ENCODE results near the gene ATP6V1E1. TPM values are rescaled to one million over a fixed set of nuclear protein-coding genes. Genes with fewer than 3 reads are reported as not detected.

The ATP6V1E1 gene
- total and polyA plus RNA-seq, 8 donors: 80.6 to 140 (median 95.1) TPM

- TF ChIP-seq CTCF (IDR thresholded peaks at IDR 0.05): no peak
- Histone ChIP-seq H3K27me3 (no peaks in the 10 kb centered on the region), H3K9me3 (no peaks in the 10 kb centered on the region), H3K36me3 (peaks cover 0 to 89% of the 10 kb centered on the region in 2 donors), H3K4me1 (no peaks in the 10 kb centered on the region), H3K27ac (no peak overlapping the region), H3K4me3 (no peak overlapping the region)
- DNase-seq (peak in 2 of 4 donors; percentile 46 to 51), ATAC-seq (no peak)
- intact Hi-C loops (cut with DNase I): no loop called here
Measured at GRCh38 chr22:17606496-17606895, 22.1 kb downstream of the ATP6V1E1 start.

GRCh38 chr22:17603668-17604067, 24.9 kb downstream of the ATP6V1E1 start:
- intact Hi-C loops (cut with DNase I): no loop called here

GRCh38 chr22:17601031-17601430, 27.5 kb downstream of the ATP6V1E1 start:
- Histone ChIP-seq H3K36me3 (peaks cover 4 to 92% of the 10 kb centered on the region in 2 donors), H3K4me3 (no peak overlapping the region), H3K4me1 (no peaks in the 10 kb centered on the region), H3K27ac (no peak overlapping the region), H3K9me3 (no peaks in the 10 kb centered on the region), H3K27me3 (no peaks in the 10 kb centered on the region)
- TF ChIP-seq CTCF (IDR thresholded peaks at IDR 0.05): no peak
- DNase-seq (no peak), ATAC-seq (no peak)
- intact Hi-C loops (cut with DNase I): no loop called here

More at GRCh38 chr22:17603668-17604067, 24.9 kb downstream of the ATP6V1E1 start:
- Histone ChIP-seq H3K36me3 (peaks cover 0 to 92% of the 10 kb centered on the region in 2 donors), H3K9me3 (no peaks in the 10 kb centered on the region), H3K27me3 (no peaks in the 10 kb centered on the region), H3K4me3 (no peak overlapping the region), H3K4me1 (no peaks in the 10 kb centered on the region), H3K27ac (no peak overlapping the region)
- TF ChIP-seq CTCF (IDR thresholded peaks at IDR 0.05): no peak
- no peak for DNase-seq
- ATAC-seq: no peak

- H3K4me3 ChIP-seq: no peak overlapping the region
- H3K9me3 ChIP-seq: no peaks in the 10 kb centered on the region
- H3K27me3 ChIP-seq: no peaks in the 10 kb centered on the region
- peaks cover 4 to 97% of the 10 kb centered on the region in 2 donors for H3K36me3 ChIP-seq
- intact Hi-C loops (cut with DNase I): no loop called here
- ATAC-seq (no peak), DNase-seq (no peak)
- no peak for TF ChIP-seq CTCF (IDR thresholded peaks at IDR 0.05)
- H3K27ac ChIP-seq: no peak overlapping the region
- H3K4me1 ChIP-seq: no peaks in the 10 kb centered on the region
Measured at GRCh38 chr22:17598318-17598717, 30.2 kb downstream of the ATP6V1E1 start.

- intact Hi-C loops (cut with DNase I): no loop called here
- H3K4me1 ChIP-seq: no peaks in the 10 kb centered on the region
- H3K36me3 ChIP-seq: peaks cover 4 to 99% of the 10 kb centered on the region in 2 donors
- no peaks in the 10 kb centered on the region for H3K27me3 ChIP-seq
- DNase-seq (no peak), ATAC-seq (no peak)
- no peaks in the 10 kb centered on the region for H3K9me3 ChIP-seq
- no peak for TF ChIP-seq CTCF (IDR thresholded peaks at IDR 0.05)
- H3K4me3 ChIP-seq: no peak overlapping the region
- H3K27ac ChIP-seq: no peak overlapping the region
Measured at GRCh38 chr22:17597217-17597616, 31.3 kb downstream of the ATP6V1E1 start.

Measured in left lung (tissue), 10 donors.